K562 (cell line): ENCODE results near the gene CORO1A. TPM values are rescaled to one million over a fixed set of nuclear protein-coding genes. Genes with fewer than 3 reads are reported as not detected.

Source experiments
- ATF2 ChIP-seq: sonication (generic); formaldehyde crosslinking; IDR thresholded peaks from 2 replicates; pipeline ENCODE4 v1.8.1; 2022; ENCODE audit warnings: missing genetic modification reagents
- BCLAF1 ChIP-seq, 2 experiments: fragments of 450-650 bp in 1 of 2; IDR thresholded peaks; 2 replicates each; pipeline ENCODE4 v1.6.1; 2011 to 2017; ENCODE audit warnings: low read depth in 2 of 2, antibody characterized with exemption in 1 of 2, borderline replicate concordance in 1 of 2, low read length in 1 of 2, mild to moderate bottlenecking in 1 of 2, mixed read lengths in 1 of 2; ENCODE audit not compliant: control insufficient read depth in 1 of 2
- BDP1 ChIP-seq: IDR thresholded peaks from 3 replicates; pipeline ENCODE4 v1.6.1; 2011; ENCODE audit not compliant: insufficient read length, insufficient read depth
- EP300 ChIP-seq: IDR thresholded peaks from 2 replicates; pipeline ENCODE4 v1.6.1; 2012; ENCODE audit warnings: low read length, improper control_type of control experiment
- MEIS2 ChIP-seq: fragments of 450-650 bp; IDR thresholded peaks from 2 replicates; pipeline ENCODE4 v1.6.1; 2014; ENCODE audit warnings: mild to moderate bottlenecking; ENCODE audit not compliant: partially characterized antibody
- SFPQ ChIP-seq: fragments of 200-400 bp; formaldehyde crosslinking; IDR thresholded peaks from 2 replicates; pipeline ENCODE4 v1.6.1; 2017; ENCODE audit warnings: mild to moderate bottlenecking, low read depth, low read length, moderate library complexity
- STAT6 ChIP-seq: sonication (generic); formaldehyde crosslinking; IDR thresholded peaks from 2 replicates; pipeline ENCODE4 v1.8.1; 2023; ENCODE audit warnings: mild to moderate bottlenecking, missing genetic modification reagents
- ZMIZ1 ChIP-seq, 2 experiments: fragments of 150-350 bp in 1 of 2; IDR thresholded peaks; 2 replicates each; pipeline ENCODE4 v1.6.1; 2012 to 2016; ENCODE audit warnings: low read depth in 2 of 2, low read length in 2 of 2, mild to moderate bottlenecking in 1 of 2, moderate library complexity in 1 of 2
- ZNF12 ChIP-seq: sonication (generic); formaldehyde crosslinking; IDR thresholded peaks from 2 replicates; pipeline ENCODE4 v1.4.0; 2020; ENCODE audit warnings: mild to moderate bottlenecking, missing genetic modification reagents
- ZNF395 ChIP-seq: fragments of 200-800 bp; sonication (Bioruptor generic); IDR thresholded peaks from 2 replicates; pipeline ENCODE4 v1.6.1; 2017; ENCODE audit warnings: missing genetic modification characterization, missing compliant biosample characterization
- polyA plus RNA-seq, 8 experiments: library from polyadenylated mRNA; depleted of rRNA in 4 of 8; stranded (reverse) in 5 of 8; unstranded in 3 of 8; fragments of >200 nt; fragmentation: Nextera tagmentation in 2 of 8; fragmentation: Illumina TruSeq in 1 of 8; extraction: Ambion mirVana in 2 of 8; extraction: Trizol in 1 of 8; gene quantifications; 2 replicates each; pipeline versions ENCODE4 v1.2.1 to v1.2.3, GENCODE V29; 2011 to 2014; ENCODE audit warnings: inconsistent platforms in 1 of 8, missing spikeins in 1 of 8
- total RNA-seq, 7 experiments: library from RNA; depleted of rRNA in 6 of 7; stranded (reverse); fragments of >200 nt in 6 of 7; fragmentation: Illumina TruSeq in 2 of 7; extraction: Trizol in 2 of 7; gene quantifications; 2 replicates each; pipeline versions ENCODE4 v1.2.1 to v1.2.3, GENCODE V29; 2011 to 2021; ENCODE audit warnings: low replicate concordance in 1 of 7

CORO1A gene
- total and polyA plus RNA-seq, 9 of the 15 experiments (the other 6 are each of a cell fraction or from before 2014, with no cell fraction given), result 0.22 to 23.8 (median 7.6) TPM

- TF ChIP-seq STAT6 (CRISPR knock-in tag) (no peak), BCLAF1 (IDR thresholded peaks at IDR 0.05; ENCODE audit: borderline replicate concordance in 1 of 2, control insufficient read depth in 1 of 2, low read depth in 2 of 2, low read length in 1 of 2) (no peak), ZMIZ1 (IDR thresholded peaks at IDR 0.05; ENCODE audit: low read depth in 2 of 2, low read length in 2 of 2) (no peak), ZNF395 (CRISPR knock-in tag) (0 out of 2 replicates have a peak, but pooled peaks have one; percentile 33), SFPQ (no peak), MEIS2 (no peak), BDP1 (no peak), ZNF12 (CRISPR knock-in tag) (no peak), ATF2 (no peak), EP300 (no peak)
Measured at GRCh38 chr16:30186782-30187555, 3.6 kb downstream of the CORO1A start (continued).
